Urinary bladder (tissue), 4 donors: ENCODE data around the gene ZXDC. TPM values are rescaled to one million over a fixed set of nuclear protein-coding genes. Genes with fewer than 3 reads are reported as not detected.

Experiments
- DNase-seq: peaks from one replicate; pipeline ENCODE4 v3.0.0-alpha.2; 2015; ENCODE audit errors: extremely low spot score
- H3K27ac ChIP-seq: one replicate; pipeline ENCODE4 v1.5.1; 2013; ENCODE audit warnings: low read depth, mild to moderate bottlenecking, moderate library complexity
- H3K36me3 ChIP-seq: one replicate; pipeline ENCODE4 v1.6.1; 2013; ENCODE audit warnings: mild to moderate bottlenecking, moderate library complexity; ENCODE audit not compliant: insufficient read depth
- H3K4me1 ChIP-seq: one replicate; pipeline ENCODE4 v1.6.1; 2013; ENCODE audit warnings: mild to moderate bottlenecking, moderate library complexity; ENCODE audit not compliant: insufficient read depth
- H3K4me3 ChIP-seq: one replicate; pipeline ENCODE4 v1.5.1; 2013; ENCODE audit warnings: low read depth, low read length
- WGBS: extraction: QIAGEN DNeasy Blood & Tissue Kit; methylation state at CpG from one replicate; pipeline ENCODE4 v1.1.7; 2013; 5-methylcytosine and 5-hydroxymethylcytosine counted together
- polyA plus RNA-seq: library from polyadenylated mRNA; stranded (reverse); fragments of 200-250 nt; gene quantifications from one replicate; pipeline ENCODE4 v1.2.3, GENCODE V29; 2013
- total RNA-seq: library from RNA; depleted of rRNA; stranded (reverse); fragments of >200 nt; gene quantifications from one replicate; pipeline ENCODE4 v1.2.3, GENCODE V29; 2014
- donor health status: healthy with polysubstance abuse.
- donor health status: healthy.

The ZXDC gene
- total and polyA plus RNA-seq, 2 donors: 16.4 to 26.2 TPM

DNA sequence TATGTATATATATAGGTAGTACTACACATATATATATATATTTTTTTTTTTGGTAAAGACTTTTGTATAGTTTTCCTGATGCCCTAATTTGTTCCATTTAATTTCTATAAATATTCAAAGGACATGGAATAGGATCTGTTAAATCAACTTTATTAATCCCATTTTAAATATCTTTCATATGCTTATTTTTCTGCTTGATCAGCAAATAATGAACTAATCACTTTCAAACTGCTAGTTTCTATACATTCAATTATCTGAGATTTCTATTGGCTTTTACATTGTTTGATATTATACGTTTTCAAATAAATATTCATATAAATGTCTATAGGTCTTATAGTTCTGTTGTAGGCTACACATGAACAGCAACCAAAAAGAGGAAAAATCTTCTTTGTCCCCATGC is 21.7 kb downstream of the ZXDC start:
- no peak for DNase-seq
- no peaks in the 10 kb centered on the region for H3K36me3 ChIP-seq
- WGBS: 75% methylated on average over 1 of the region's 1 CpG

GRCh38 chr3:126452213-126452612 is 23.5 kb downstream of the ZXDC start:
- H3K27ac ChIP-seq: no peak overlapping the region
- WGBS: 91% methylated on average over 9 of the region's 9 CpGs
- DNase-seq: no peak

More for the DNA sequence above, 21.7 kb downstream of the ZXDC start:
- no peak overlapping the region for H3K4me3 ChIP-seq
- H3K4me1 ChIP-seq: no peaks in the 10 kb centered on the region
- no peak overlapping the region for H3K27ac ChIP-seq

DNA sequence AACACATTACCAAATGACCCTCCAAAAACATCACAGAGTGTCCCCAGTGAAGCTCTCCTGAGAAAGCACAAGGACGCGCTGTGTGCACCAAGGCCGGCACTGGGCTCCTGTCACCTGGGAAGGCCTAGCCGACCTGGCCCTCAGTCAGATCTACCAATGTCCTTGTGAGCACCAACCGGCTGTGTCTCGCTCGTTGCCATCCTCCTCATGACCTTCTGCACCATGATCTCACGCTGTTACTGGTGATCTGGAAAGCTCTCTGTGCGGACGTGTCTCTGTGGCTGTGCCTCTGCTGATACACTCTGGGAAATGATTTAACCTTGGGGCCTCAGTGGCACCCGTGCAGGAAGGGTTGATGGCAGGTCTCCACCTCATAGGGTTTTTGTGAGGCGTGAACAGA is 24.2 kb downstream of the ZXDC start:
- H3K36me3 ChIP-seq: no peaks in the 10 kb centered on the region
- no peak overlapping the region for H3K4me3 ChIP-seq
- no peak overlapping the region for H3K27ac ChIP-seq
- no peaks in the 10 kb centered on the region for H3K4me1 ChIP-seq
- DNase-seq: no peak
- 89% methylated on average over 12 of the region's 12 CpGs for WGBS

More at GRCh38 chr3:126452213-126452612, 23.5 kb downstream of the ZXDC start:
- H3K4me3 ChIP-seq: no peak overlapping the region
- no peaks in the 10 kb centered on the region for H3K4me1 ChIP-seq
- H3K36me3 ChIP-seq: no peaks in the 10 kb centered on the region

GRCh38 chr3:126450744-126451143 is 24.9 kb downstream of the ZXDC start:
- no peak overlapping the region for H3K4me3 ChIP-seq
- 97% methylated on average over 3 of the region's 3 CpGs for WGBS
- H3K36me3 ChIP-seq: no peaks in the 10 kb centered on the region
- no peak overlapping the region for H3K27ac ChIP-seq
- no peak for DNase-seq
- H3K4me1 ChIP-seq: no peaks in the 10 kb centered on the region

DNA sequence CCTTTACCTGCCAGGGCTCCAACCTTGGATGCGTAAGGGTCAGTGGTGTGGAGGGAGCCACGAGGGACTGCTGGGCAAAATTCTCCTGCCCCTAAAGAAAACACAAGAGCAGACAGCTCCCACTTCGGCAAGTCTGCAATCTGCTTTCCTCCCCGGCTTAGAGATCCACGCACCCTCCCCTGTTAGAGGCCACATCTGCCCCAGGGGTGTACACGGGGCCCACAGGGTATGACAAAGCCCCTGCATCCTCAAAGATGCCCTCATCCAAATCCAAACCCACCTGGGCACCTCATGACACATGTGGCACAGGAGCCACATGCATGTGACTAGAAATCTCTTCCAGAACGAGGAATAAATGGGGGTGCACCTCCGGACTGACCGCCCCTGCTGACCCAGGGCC is 25.5 kb downstream of the ZXDC start:
- no peaks in the 10 kb centered on the region for H3K36me3 ChIP-seq
- DNase-seq: no peak
- 80% methylated on average over 9 of the region's 9 CpGs for WGBS
- no peak overlapping the region for H3K27ac ChIP-seq
- no peak overlapping the region for H3K4me3 ChIP-seq
- no peaks in the 10 kb centered on the region for H3K4me1 ChIP-seq

DNA sequence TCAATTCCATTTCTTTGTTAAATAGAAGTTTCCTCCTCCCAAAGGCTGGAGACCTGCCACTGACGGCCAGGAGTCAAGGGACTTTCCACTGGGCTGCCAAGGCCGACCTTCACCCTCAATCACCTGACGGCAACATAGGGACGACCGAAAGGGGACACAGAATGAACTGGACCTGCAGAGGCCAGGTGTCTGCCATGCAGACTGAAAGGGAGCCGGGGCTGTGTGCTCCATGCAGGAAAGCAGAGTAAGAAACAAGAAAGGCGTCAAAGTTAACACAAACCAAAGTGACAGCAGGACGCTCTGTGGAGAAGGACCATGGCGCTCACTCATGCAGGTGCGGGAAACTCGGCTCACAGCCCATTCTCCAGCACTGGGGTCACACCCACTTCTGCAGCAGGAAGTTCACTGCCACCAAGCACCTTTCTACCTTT is 26.1 kb downstream of the ZXDC start:
- no peak overlapping the region for H3K27ac ChIP-seq
- H3K4me3 ChIP-seq: no peak overlapping the region
- no peaks in the 10 kb centered on the region for H3K4me1 ChIP-seq
- DNase-seq: no peak
- WGBS: 91% methylated on average over 11 of the region's 11 CpGs
- no peaks in the 10 kb centered on the region for H3K36me3 ChIP-seq

GRCh38 chr3:126448893-126449180 is 26.9 kb downstream of the ZXDC start:
- Histone ChIP-seq H3K36me3 (no peaks in the 10 kb centered on the region), H3K4me1 (no peaks in the 10 kb centered on the region), H3K4me3 (no peak overlapping the region), H3K27ac (no peak overlapping the region)
- 88% methylated on average over 8 of the region's 8 CpGs for WGBS
- no peak for DNase-seq

DNA sequence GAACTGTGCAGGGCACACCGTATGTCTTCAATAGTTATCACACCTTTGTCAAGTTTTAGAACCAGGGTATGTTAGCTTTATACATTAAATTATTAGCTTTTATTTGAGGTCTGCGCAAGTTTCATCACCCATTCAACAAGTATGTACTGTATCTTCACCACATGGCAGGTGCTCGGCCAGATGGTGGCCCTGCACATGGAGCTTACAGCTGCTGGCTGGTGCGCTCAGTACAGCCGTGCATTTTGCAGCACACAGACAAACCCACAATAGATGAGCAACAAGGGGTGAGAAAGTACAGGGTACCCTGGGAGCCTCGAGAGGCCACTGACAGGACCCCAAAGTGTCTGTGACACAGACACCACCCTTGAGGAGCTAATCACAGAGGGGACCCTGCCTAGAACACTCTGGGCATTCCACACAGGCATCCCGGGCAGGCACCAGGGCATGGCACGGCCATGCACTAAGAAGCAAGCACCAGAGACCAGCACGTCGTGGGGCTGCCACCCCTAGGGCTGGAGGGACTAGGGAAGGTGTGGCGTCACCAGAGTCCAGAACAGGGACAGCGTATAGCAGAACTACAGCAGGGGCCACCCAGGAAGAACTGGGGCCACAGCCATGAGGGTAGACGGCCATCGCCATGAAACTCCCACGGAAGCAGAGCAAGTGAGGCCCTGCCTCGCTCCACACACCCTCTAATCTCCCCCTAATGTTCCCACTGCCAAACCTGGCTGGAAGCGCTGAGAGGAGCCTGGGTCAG is 27.4 kb downstream of the ZXDC start:
- DNase-seq: no peak
- no peaks in the 10 kb centered on the region for H3K36me3 ChIP-seq

GRCh38 chr3:126447456-126448106 is 28.1 kb downstream of the ZXDC start:
- H3K4me3 ChIP-seq: no peak overlapping the region
- no peaks in the 10 kb centered on the region for H3K4me1 ChIP-seq
- DNase-seq: no peak
- no peak overlapping the region for H3K27ac ChIP-seq
- WGBS: 75% methylated on average over 12 of the region's 12 CpGs
- H3K36me3 ChIP-seq: no peaks in the 10 kb centered on the region

More for the DNA sequence above, 27.4 kb downstream of the ZXDC start:
- Histone ChIP-seq H3K4me1 (no peaks in the 10 kb centered on the region), H3K27ac (no peak overlapping the region), H3K4me3 (no peak overlapping the region)
- 93% methylated on average over 17 of the region's 17 CpGs for whole genome bisulfite sequencing

DNA sequence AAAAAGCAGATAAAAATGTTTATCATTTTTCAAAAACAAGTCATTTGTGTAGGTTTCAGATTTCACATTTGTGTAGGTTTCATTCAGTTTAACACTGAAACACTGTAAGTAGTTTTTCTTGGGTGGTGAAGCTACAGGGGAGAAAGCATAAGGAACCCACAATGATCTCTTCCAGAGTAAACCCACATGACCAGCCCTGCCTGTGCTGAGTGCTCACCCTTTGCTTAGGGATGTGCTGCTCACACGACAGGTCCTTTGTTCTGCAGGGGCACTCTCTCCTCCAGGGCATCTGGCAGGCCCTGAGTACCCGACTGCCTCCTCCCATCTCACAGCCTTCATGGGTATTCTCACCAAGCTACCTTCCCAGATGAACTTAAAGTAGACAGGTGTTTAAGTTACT is 28.9 kb downstream of the ZXDC start:
- peaks cover 1% of the 10 kb centered on the region for H3K4me1 ChIP-seq
- H3K27ac ChIP-seq: no peak overlapping the region
- H3K4me3 ChIP-seq: no peak overlapping the region
- WGBS: 83% methylated on average over 2 of the region's 2 CpGs
- no peak for DNase-seq
- no peaks in the 10 kb centered on the region for H3K36me3 ChIP-seq

GRCh38 chr3:126446301-126446700 is 29.4 kb downstream of the ZXDC start:
- WGBS: 94% methylated on average over 8 of the region's 8 CpGs
- Histone ChIP-seq H3K27ac (no peak overlapping the region), H3K4me1 (peaks cover 1% of the 10 kb centered on the region), H3K36me3 (no peaks in the 10 kb centered on the region), H3K4me3 (no peak overlapping the region)
- no peak for DNase-seq

GRCh38 chr3:126445506-126445905 is 30.2 kb downstream of the ZXDC start:
- 50% methylated on average over 5 of the region's 5 CpGs for WGBS
- peaks cover 1% of the 10 kb centered on the region for H3K4me1 ChIP-seq
- H3K4me3 ChIP-seq: no peak overlapping the region
- no peak for DNase-seq
- H3K27ac ChIP-seq: no peak overlapping the region
- H3K36me3 ChIP-seq: no peaks in the 10 kb centered on the region

DNA sequence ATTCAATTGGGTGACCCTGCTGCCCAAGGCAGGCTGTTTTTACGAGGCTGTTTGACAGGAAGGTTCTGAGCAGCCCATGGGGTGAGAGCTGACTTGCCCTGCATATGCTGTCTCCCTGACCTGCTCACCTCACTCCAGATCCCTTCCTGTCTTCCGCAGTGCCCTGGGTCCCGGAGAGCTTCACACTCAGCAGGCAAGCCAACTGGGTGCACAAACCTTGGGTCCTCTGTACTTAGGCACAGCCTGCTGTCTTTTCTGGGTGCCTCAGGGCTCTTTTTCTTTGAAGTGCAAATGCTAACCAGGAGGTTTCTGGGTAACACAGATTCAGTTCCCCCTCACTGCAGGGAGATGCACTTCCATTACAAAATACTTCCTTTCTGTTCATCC is 32.8 kb downstream of the ZXDC start:
- 85% methylated on average over 3 of the region's 3 CpGs for WGBS
- Histone ChIP-seq H3K36me3 (peaks cover 3% of the 10 kb centered on the region), H3K27ac (no peak overlapping the region), H3K4me3 (no peak overlapping the region), H3K4me1 (peaks cover 1% of the 10 kb centered on the region)
- no peak for DNase-seq

DNA sequence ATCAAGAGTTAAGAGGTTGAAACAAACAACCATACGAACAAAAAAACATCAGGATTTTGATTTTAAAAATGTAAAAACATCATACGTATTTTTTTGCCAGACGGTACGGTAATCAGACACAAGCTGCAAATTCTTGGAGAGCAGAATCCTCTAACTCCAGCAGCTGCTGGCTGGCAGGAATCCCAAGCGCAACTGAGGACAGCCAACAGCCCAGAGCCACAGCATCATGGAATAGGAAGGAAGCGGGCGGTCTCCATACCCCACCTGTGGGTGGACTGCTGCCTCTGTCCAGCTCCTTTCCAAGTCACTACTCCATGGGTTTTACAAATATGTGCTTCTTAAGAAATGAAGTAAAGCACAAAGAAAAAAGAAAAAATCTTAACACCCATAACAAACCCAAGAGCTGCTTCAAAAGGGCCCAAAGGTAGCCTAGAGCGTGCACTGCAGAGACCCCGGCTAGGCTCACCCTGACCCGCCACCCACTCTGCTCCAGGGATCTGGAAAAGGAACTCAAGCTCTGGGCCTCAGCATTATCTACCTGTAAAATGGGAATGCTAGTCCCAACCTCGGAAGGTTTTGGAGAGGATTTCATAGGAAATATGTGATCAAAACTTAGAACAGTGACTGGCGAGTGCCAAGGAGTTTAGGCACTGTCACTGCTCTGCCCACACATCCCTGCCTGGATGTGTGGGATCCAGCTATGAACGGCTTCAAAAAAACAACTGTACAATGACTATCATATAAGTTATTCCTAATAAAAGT is 33.4 kb downstream of the ZXDC start:
- WGBS: 68% methylated on average over 13 of the region's 13 CpGs
- Histone ChIP-seq H3K4me3 (no peak overlapping the region), H3K27ac (no peak overlapping the region), H3K36me3 (peaks cover 3% of the 10 kb centered on the region), H3K4me1 (peaks cover 1% of the 10 kb centered on the region)
- DNase-seq: no peak
